Measurements from ENCODE around the gene COL13A1.

COL13A1 gene

GRCh38 chr10:69847883-69848282, 46.2 kb downstream of the COL13A1 start:
- DNase-seq: no peak

GRCh38 chr10:69848454-69848853, 46.7 kb downstream of the COL13A1 start:
- DNase-seq: no peak

- DNase-seq: no peak
Observed at GRCh38 chr10:69849825-69850224, 48.1 kb downstream of the COL13A1 start.

- no peak for DNase-seq
Observed at GRCh38 chr10:69850440-69850839, 48.7 kb downstream of the COL13A1 start.

GRCh38 chr10:69851306-69851705, 49.6 kb downstream of the COL13A1 start:
- no peak for DNase-seq

GRCh38 chr10:69853064-69853463, 51.4 kb downstream of the COL13A1 start:
- no peak for DNase-seq

GRCh38 chr10:69854511-69855345, 53.0 kb downstream of the COL13A1 start:
- DNase-seq: no peak

- DNase-seq: no peak
Observed at GRCh38 chr10:69855346-69856111, 53.8 kb downstream of the COL13A1 start.

GRCh38 chr10:69856601-69857166, 55.0 kb downstream of the COL13A1 start:
- DNase-seq: no peak

GRCh38 chr10:69858201-69858600, 56.5 kb downstream of the COL13A1 start:
- no peak for DNase-seq

GRCh38 chr10:69860271-69860670, 58.6 kb downstream of the COL13A1 start:
- no peak for DNase-seq

GRCh38 chr10:69861251-69862240, 59.8 kb downstream of the COL13A1 start:
- DNase-seq: no peak

GRCh38 chr10:69862882-69863530, 61.3 kb downstream of the COL13A1 start:
- DNase-seq: no peak

- DNase-seq: no peak
Observed at GRCh38 chr10:69863580-69863979, 61.9 kb downstream of the COL13A1 start.

- no peak for DNase-seq
Observed at GRCh38 chr10:69864321-69864720, 62.6 kb downstream of the COL13A1 start.

GRCh38 chr10:69865450-69865849, 63.7 kb downstream of the COL13A1 start:
- DNase-seq: no peak

GRCh38 chr10:69866246-69866687, 64.6 kb downstream of the COL13A1 start:
- DNase-seq: no peak

GRCh38 chr10:69866688-69867461, 65.2 kb downstream of the COL13A1 start:
- no peak for DNase-seq

- DNase-seq: no peak
Observed at GRCh38 chr10:69867699-69868558, 66.2 kb downstream of the COL13A1 start.

- DNase-seq: no peak
Observed at GRCh38 chr10:69868821-69869220, 67.1 kb downstream of the COL13A1 start.

Data from NCI-H1048 (cell line).